Neural progenitor cell (in vitro differentiated cells): ENCODE data around the gene NDUFV1. TPM values are rescaled to one million over a fixed set of nuclear protein-coding genes. Genes with fewer than 3 reads are reported as not detected.

Source experiments
- DNase-seq: peaks from one replicate; pipeline ENCODE4 v3.0.0-alpha.2; 2016; ENCODE audit warnings: low spot score
- H2AFZ ChIP-seq: fragments of 200-600 bp; sonication (generic); replicated peaks from 2 replicates; pipeline ENCODE4 v1.6.1; 2016; ENCODE audit warnings: antibody characterized with exemption
- H3F3A ChIP-seq: fragments of 200-600 bp; sonication (generic); 2 replicates; pipeline ENCODE4 v1.6.1; 2016; ENCODE audit warnings: antibody characterized with exemption, low read depth
- H3K27ac ChIP-seq: fragments of 200-600 bp; sonication (generic); 2 replicates; pipeline ENCODE4 v1.5.1; 2016; ENCODE audit warnings: mild to moderate bottlenecking
- H3K27me3 ChIP-seq: fragments of 200-600 bp; sonication (generic); 2 replicates; pipeline ENCODE4 v1.6.1; 2016; ENCODE audit warnings: mild to moderate bottlenecking, moderate library complexity
- H3K36me3 ChIP-seq: fragments of 200-600 bp; sonication (generic); 2 replicates; pipeline ENCODE4 v1.5.1; 2016
- H3K4me1 ChIP-seq: fragments of 200-600 bp; sonication (generic); 2 replicates; pipeline ENCODE4 v1.6.1; 2016; ENCODE audit warnings: mixed run types
- H3K4me2 ChIP-seq: fragments of 200-600 bp; sonication (generic); 2 replicates; pipeline ENCODE4 v1.6.1; 2016
- H3K4me3 ChIP-seq: fragments of 200-600 bp; sonication (generic); 2 replicates; pipeline ENCODE4 v1.5.1; 2016
- H3K79me2 ChIP-seq: fragments of 200-600 bp; sonication (generic); 2 replicates; pipeline ENCODE4 v1.6.1; 2016; ENCODE audit warnings: low read depth
- H3K9ac ChIP-seq: fragments of 200-600 bp; sonication (generic); 2 replicates; pipeline ENCODE4 v1.6.1; 2016
- H3K9me3 ChIP-seq: fragments of 200-600 bp; sonication (generic); 2 replicates; pipeline ENCODE4 v1.5.1; 2016; ENCODE audit warnings: low read depth
- H4K20me1 ChIP-seq: fragments of 200-600 bp; sonication (generic); 2 replicates; pipeline ENCODE4 v1.6.1; 2016; ENCODE audit warnings: low read depth
- H3K27ac Mint-ChIP-seq: 3 replicates; pipeline ENCODE4 v1.8.0; 2021; ENCODE audit warnings: mixed read lengths
- H3K27me3 Mint-ChIP-seq: 2 replicates; pipeline ENCODE4 v1.8.0; 2022; ENCODE audit warnings: low read depth, mild to moderate bottlenecking, inconsistent platforms, moderate library complexity, mixed read lengths; ENCODE audit not compliant: insufficient read depth
- H3K36me3 Mint-ChIP-seq: 3 replicates; pipeline ENCODE4 v1.8.0; 2021; ENCODE audit warnings: mixed read lengths
- H3K4me1 Mint-ChIP-seq: 3 replicates; pipeline ENCODE4 v1.8.0; 2021; ENCODE audit warnings: mixed read lengths
- H3K4me3 Mint-ChIP-seq: 3 replicates; pipeline ENCODE4 v1.8.0; 2021; ENCODE audit warnings: mild to moderate bottlenecking, moderate library complexity, mixed read lengths
- H3K9me3 Mint-ChIP-seq: 3 replicates; pipeline ENCODE4 v1.8.0; 2020; ENCODE audit warnings: mixed read lengths
- EZH2 ChIP-seq: fragments of 200-600 bp; sonication (generic); IDR thresholded peaks from 2 replicates; pipeline ENCODE4 v1.6.1; 2017; ENCODE audit warnings: antibody characterized with exemption, mild to moderate bottlenecking, moderate library complexity
- EZH2phosphoT487 ChIP-seq: fragments of 200-600 bp; sonication (generic); IDR thresholded peaks from 2 replicates; pipeline ENCODE4 v1.6.1; 2017; ENCODE audit warnings: antibody characterized with exemption
- total RNA-seq: library from RNA; depleted of rRNA; stranded (reverse); fragments of >200 nt; gene quantifications from 2 replicates; pipeline ENCODE4 v1.2.3, GENCODE V29; 2015; ENCODE audit warnings: low replicate concordance
- TF ChIP-seq, protein P1 (sequence below): fragments of 200-600 bp; sonication (generic); IDR thresholded peaks from 2 replicates; pipeline ENCODE4 v1.5.1; 2017; ENCODE audit warnings: antibody characterized with exemption, mild to moderate bottlenecking

Gene NDUFV1
- total RNA-seq, 1 donor from 2014 or later = 71.0 TPM

DNA sequence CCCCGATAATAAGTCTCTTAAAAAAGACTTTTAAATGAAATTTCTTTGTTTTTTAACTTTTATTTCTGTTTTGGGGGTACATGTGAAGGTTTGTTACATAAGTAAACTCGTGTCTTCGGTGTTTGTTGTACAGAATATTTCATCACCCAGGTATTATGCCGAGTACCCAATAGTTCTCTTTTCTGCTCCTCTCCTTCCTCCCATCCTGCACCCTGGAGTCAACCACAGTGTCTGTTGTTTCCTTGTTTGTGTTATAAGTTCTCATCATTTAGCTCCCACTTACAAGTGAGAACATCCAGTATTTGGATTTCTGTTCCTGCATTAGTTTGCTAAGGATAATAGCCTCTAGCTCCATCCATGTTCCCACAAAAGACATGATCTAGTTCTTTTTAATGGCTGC is 24.7 kb upstream of the NDUFV1 start:
- Histone ChIP-seq H3K9me3 (no peaks in the 10 kb centered on the region), H3K27me3 (peaks cover 41% of the 10 kb centered on the region), H2AFZ (no peak overlapping the region), H3K27ac (no peak overlapping the region), H3K4me1 (peaks cover 11% of the 10 kb centered on the region), H3K4me3 (no peak overlapping the region), H4K20me1 (peaks cover 28% of the 10 kb centered on the region), H3K4me2 (no peak overlapping the region), H3K36me3 (no peaks in the 10 kb centered on the region), H3F3A (peaks cover 26% of the 10 kb centered on the region), H3K9ac (no peak overlapping the region), H3K79me2 (peaks cover 28% of the 10 kb centered on the region)
- H3K4me1 Mint-ChIP-seq = peaks cover 57% of the 10 kb centered on the region
- H3K27ac Mint-ChIP-seq = no peak overlapping the region
- peaks cover 19% of the 10 kb centered on the region for H3K27me3 Mint-ChIP-seq
- H3K4me3 Mint-ChIP-seq = peak overlapping the region; percentile 81
- H3K36me3 Mint-ChIP-seq = peaks cover 17% of the 10 kb centered on the region
- DNase-seq = no peak
- no peak for TF ChIP-seq EZH2
- TF ChIP-seq, protein P1, sequence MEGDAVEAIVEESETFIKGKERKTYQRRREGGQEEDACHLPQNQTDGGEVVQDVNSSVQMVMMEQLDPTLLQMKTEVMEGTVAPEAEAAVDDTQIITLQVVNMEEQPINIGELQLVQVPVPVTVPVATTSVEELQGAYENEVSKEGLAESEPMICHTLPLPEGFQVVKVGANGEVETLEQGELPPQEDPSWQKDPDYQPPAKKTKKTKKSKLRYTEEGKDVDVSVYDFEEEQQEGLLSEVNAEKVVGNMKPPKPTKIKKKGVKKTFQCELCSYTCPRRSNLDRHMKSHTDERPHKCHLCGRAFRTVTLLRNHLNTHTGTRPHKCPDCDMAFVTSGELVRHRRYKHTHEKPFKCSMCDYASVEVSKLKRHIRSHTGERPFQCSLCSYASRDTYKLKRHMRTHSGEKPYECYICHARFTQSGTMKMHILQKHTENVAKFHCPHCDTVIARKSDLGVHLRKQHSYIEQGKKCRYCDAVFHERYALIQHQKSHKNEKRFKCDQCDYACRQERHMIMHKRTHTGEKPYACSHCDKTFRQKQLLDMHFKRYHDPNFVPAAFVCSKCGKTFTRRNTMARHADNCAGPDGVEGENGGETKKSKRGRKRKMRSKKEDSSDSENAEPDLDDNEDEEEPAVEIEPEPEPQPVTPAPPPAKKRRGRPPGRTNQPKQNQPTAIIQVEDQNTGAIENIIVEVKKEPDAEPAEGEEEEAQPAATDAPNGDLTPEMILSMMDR = no peak
- no peak for TF ChIP-seq EZH2phosphoT487
- no peaks in the 10 kb centered on the region for H3K9me3 Mint-ChIP-seq

DNA sequence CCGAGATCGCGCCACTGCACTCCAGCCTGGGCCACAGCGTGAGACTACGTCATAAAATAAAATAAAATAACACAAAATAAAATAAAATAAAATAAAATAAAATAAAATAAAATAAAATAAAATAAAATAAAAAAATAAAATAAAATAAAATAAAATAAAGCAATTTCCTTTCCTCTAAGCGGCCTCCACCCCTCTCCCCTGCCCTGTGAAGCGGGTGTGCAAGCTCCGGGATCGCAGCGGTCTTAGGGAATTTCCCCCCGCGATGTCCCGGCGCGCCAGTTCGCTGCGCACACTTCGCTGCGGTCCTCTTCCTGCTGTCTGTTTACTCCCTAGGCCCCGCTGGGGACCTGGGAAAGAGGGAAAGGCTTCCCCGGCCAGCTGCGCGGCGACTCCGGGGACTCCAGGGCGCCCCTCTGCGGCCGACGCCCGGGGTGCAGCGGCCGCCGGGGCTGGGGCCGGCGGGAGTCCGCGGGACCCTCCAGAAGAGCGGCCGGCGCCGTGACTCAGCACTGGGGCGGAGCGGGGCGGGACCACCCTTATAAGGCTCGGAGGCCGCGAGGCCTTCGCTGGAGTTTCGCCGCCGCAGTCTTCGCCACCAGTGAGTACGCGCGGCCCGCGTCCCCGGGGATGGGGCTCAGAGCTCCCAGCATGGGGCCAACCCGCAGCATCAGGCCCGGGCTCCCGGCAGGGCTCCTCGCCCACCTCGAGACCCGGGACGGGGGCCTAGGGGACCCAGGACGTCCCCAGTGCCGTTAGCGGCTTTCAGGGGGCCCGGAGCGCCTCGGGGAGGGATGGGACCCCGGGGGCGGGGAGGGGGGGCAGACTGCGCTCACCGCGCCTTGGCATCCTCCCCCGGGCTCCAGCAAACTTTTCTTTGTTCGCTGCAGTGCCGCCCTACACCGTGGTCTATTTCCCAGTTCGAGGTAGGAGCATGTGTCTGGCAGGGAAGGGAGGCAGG is 23.2 kb upstream of the NDUFV1 start, which contains the start of gene GSTP1:
Gene GSTP1, plus strand, starts transcription at position 566 of the 958 bp plus-strand sequence. Its CDS starts 32 bp downstream, at position 598.
- Mint-ChIP-seq H3K27me3 (peaks cover 16% of the 10 kb centered on the region), H3K27ac (peak within 1 kb of the TSS; percentile 98), H3K36me3 (peaks cover 23% of the 10 kb centered on the region), H3K4me3 (peak within 1 kb of the TSS; percentile 94), H3K4me1 (peaks cover 57% of the 10 kb centered on the region), H3K9me3 (no peaks in the 10 kb centered on the region)
- no peaks in the 10 kb centered on the region for H3K9me3 ChIP-seq
- peaks cover 33% of the 10 kb centered on the region for H3F3A ChIP-seq
- H3K4me3 ChIP-seq = peak within 1 kb of the TSS; percentile 82
- TF ChIP-seq, protein P1 = peak; percentile 84
- TF ChIP-seq EZH2phosphoT487 = no peak
- no peak for TF ChIP-seq EZH2
- H3K27me3 ChIP-seq = peaks cover 41% of the 10 kb centered on the region
- no peaks in the 10 kb centered on the region for H3K36me3 ChIP-seq
- peak; percentile 96 for DNase-seq
- H2AFZ ChIP-seq = no peak within 1 kb of the TSS
- H3K9ac ChIP-seq = peak within 1 kb of the TSS; percentile 82
- H3K27ac ChIP-seq = no peak within 1 kb of the TSS
- H3K4me1 ChIP-seq = peaks cover 11% of the 10 kb centered on the region
- peaks cover 28% of the 10 kb centered on the region for H4K20me1 ChIP-seq
- H3K4me2 ChIP-seq = peak within 1 kb of the TSS; percentile 91
- peaks cover 28% of the 10 kb centered on the region for H3K79me2 ChIP-seq

DNA sequence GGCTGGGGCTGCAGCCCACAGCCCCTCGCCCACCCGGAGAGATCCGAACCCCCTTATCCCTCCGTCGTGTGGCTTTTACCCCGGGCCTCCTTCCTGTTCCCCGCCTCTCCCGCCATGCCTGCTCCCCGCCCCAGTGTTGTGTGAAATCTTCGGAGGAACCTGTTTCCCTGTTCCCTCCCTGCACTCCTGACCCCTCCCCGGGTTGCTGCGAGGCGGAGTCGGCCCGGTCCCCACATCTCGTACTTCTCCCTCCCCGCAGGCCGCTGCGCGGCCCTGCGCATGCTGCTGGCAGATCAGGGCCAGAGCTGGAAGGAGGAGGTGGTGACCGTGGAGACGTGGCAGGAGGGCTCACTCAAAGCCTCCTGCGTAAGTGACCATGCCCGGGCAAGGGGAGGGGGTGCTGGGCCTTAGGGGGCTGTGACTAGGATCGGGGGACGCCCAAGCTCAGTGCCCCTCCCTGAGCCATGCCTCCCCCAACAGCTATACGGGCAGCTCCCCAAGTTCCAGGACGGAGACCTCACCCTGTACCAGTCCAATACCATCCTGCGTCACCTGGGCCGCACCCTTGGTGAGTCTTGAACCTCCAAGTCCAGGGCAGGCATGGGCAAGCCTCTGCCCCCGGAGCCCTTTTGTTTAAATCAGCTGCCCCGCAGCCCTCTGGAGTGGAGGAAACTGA is 22.4 kb upstream of the NDUFV1 start:
- Mint-ChIP-seq H3K36me3 (peaks cover 27% of the 10 kb centered on the region), H3K9me3 (no peaks in the 10 kb centered on the region), H3K4me3 (peak overlapping the region; percentile 87), H3K27me3 (peaks cover 12% of the 10 kb centered on the region), H3K27ac (peak overlapping the region; percentile 21), H3K4me1 (peaks cover 53% of the 10 kb centered on the region)
- H3K79me2 ChIP-seq = peaks cover 28% of the 10 kb centered on the region
- H3F3A ChIP-seq = peaks cover 33% of the 10 kb centered on the region
- H3K36me3 ChIP-seq = no peaks in the 10 kb centered on the region
- no peak for TF ChIP-seq EZH2phosphoT487
- TF ChIP-seq, protein P1 = no peak
- no peaks in the 10 kb centered on the region for H3K9me3 ChIP-seq
- H3K4me3 ChIP-seq = peak overlapping the region; percentile 82
- H3K4me1 ChIP-seq = peaks cover 11% of the 10 kb centered on the region
- peak overlapping the region; percentile 82 for H3K9ac ChIP-seq
- peaks cover 28% of the 10 kb centered on the region for H4K20me1 ChIP-seq
- peak overlapping the region; percentile 91 for H3K4me2 ChIP-seq
- no peak overlapping the region for H3K27ac ChIP-seq
- no peak overlapping the region for H2AFZ ChIP-seq
- H3K27me3 ChIP-seq = peaks cover 38% of the 10 kb centered on the region
- peak; percentile 73 for DNase-seq
